Measurements from ENCODE around the gene LAMC1.

DNA sequence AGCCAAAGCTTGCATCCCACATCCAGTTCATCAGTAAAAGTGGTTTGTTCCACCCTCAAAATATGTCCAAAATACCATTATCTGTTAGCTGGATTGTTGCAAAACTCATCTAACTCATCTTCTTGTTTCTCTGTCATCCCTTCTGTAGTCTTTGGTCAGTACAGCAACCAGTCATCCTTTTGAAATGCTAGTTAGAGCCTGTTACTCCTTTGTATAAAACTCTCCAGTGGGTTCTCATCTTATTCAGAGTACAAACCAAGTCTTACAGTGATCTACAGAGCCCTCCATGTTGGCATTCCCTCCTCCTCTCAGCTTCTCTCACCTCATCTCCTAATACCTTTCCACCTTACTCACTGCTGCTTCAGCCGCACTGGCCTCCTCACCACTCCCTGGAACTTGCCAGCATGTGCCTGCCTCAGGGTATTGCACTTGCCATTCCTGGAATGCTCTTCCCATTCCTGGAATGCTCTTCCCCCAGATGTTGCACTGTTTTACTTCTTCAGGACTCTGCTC, 70.6 kb downstream of the LAMC1 start:
- TF ChIP-seq, protein P1, sequence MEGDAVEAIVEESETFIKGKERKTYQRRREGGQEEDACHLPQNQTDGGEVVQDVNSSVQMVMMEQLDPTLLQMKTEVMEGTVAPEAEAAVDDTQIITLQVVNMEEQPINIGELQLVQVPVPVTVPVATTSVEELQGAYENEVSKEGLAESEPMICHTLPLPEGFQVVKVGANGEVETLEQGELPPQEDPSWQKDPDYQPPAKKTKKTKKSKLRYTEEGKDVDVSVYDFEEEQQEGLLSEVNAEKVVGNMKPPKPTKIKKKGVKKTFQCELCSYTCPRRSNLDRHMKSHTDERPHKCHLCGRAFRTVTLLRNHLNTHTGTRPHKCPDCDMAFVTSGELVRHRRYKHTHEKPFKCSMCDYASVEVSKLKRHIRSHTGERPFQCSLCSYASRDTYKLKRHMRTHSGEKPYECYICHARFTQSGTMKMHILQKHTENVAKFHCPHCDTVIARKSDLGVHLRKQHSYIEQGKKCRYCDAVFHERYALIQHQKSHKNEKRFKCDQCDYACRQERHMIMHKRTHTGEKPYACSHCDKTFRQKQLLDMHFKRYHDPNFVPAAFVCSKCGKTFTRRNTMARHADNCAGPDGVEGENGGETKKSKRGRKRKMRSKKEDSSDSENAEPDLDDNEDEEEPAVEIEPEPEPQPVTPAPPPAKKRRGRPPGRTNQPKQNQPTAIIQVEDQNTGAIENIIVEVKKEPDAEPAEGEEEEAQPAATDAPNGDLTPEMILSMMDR (IDR thresholded peaks at IDR 0.05 in 2 of 3, conservative IDR thresholded peaks at IDR 0.05 in 1 of 3; ENCODE audit: control insufficient read depth in 2 of 3, extremely low read depth in 1 of 3, insufficient read depth in 1 of 3, low read depth in 3 of 3, low read length in 3 of 3), result no peak
- TF ChIP-seq EZH2 (IDR thresholded peaks at IDR 0.05; ENCODE audit: borderline replicate concordance, control insufficient read depth, low read depth, low read length) (no peak), RUNX3 (IDR thresholded peaks at IDR 0.05; ENCODE audit: low read length) (no peak), SRF (IDR thresholded peaks at IDR 0.05; ENCODE audit: low read depth in 2 of 2, low read length in 2 of 2) (no peak), YY1 (IDR thresholded peaks at IDR 0.05; ENCODE audit: low read depth, low read length) (no peak), TCF12 (IDR thresholded peaks at IDR 0.05; ENCODE audit: low read depth, low read length) (no peak)
- TF ChIP-seq, protein P2, sequence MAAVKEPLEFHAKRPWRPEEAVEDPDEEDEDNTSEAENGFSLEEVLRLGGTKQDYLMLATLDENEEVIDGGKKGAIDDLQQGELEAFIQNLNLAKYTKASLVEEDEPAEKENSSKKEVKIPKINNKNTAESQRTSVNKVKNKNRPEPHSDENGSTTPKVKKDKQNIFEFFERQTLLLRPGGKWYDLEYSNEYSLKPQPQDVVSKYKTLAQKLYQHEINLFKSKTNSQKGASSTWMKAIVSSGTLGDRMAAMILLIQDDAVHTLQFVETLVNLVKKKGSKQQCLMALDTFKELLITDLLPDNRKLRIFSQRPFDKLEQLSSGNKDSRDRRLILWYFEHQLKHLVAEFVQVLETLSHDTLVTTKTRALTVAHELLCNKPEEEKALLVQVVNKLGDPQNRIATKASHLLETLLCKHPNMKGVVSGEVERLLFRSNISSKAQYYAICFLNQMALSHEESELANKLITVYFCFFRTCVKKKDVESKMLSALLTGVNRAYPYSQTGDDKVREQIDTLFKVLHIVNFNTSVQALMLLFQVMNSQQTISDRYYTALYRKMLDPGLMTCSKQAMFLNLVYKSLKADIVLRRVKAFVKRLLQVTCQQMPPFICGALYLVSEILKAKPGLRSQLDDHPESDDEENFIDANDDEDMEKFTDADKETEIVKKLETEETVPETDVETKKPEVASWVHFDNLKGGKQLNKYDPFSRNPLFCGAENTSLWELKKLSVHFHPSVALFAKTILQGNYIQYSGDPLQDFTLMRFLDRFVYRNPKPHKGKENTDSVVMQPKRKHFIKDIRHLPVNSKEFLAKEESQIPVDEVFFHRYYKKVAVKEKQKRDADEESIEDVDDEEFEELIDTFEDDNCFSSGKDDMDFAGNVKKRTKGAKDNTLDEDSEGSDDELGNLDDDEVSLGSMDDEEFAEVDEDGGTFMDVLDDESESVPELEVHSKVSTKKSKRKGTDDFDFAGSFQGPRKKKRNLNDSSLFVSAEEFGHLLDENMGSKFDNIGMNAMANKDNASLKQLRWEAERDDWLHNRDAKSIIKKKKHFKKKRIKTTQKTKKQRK (IDR thresholded peaks at IDR 0.05; ENCODE audit: low read depth, low read length), result no peak
